Amygdala (tissue), 56 donors: ENCODE data around the gene DCC.

Source experiments
- DNase-seq, 56 donors: peaks; one replicate each; lab custom pipeline; 2025; lab: John Stamatoyannopoulos, UW

The DCC gene

GRCh38 chr18:52489396-52490306, 149.7 kb downstream of the DCC start:
- DNase-seq, result no peak

GRCh38 chr18:52496426-52496825, 156.4 kb downstream of the DCC start:
- DNase-seq, result no peak

- DNase-seq, result no peak
Measured at GRCh38 chr18:52499016-52499415, 159.0 kb downstream of the DCC start.

GRCh38 chr18:52499644-52500043, 159.6 kb downstream of the DCC start:
- no peak for DNase-seq

- DNase-seq, result no peak
Measured at GRCh38 chr18:52504589-52504988, 164.6 kb downstream of the DCC start.

GRCh38 chr18:52510139-52510538, 170.1 kb downstream of the DCC start:
- DNase-seq, result no peak

GRCh38 chr18:52518086-52518485, 178.1 kb downstream of the DCC start:
- DNase-seq, result no peak

- DNase-seq, result no peak
Measured at GRCh38 chr18:52519021-52519420, 179.0 kb downstream of the DCC start.

- DNase-seq, result no peak
Measured at GRCh38 chr18:52523566-52523965, 183.6 kb downstream of the DCC start.

GRCh38 chr18:52531836-52532235, 191.8 kb downstream of the DCC start:
- no peak for DNase-seq

GRCh38 chr18:52536039-52536438, 196.0 kb downstream of the DCC start:
- DNase-seq, result no peak

GRCh38 chr18:52537261-52537660, 197.3 kb downstream of the DCC start:
- DNase-seq, result no peak

- no peak for DNase-seq
Measured at GRCh38 chr18:52541056-52541455, 201.1 kb downstream of the DCC start.

- no peak for DNase-seq
Measured at GRCh38 chr18:52544086-52544485, 204.1 kb downstream of the DCC start.

GRCh38 chr18:52546686-52547346, 206.8 kb downstream of the DCC start:
- no peak for DNase-seq

- no peak for DNase-seq
Measured at GRCh38 chr18:52553441-52553840, 213.4 kb downstream of the DCC start.

- DNase-seq, result no peak
Measured at GRCh38 chr18:52554180-52554579, 214.2 kb downstream of the DCC start.

GRCh38 chr18:52567360-52567759, 227.4 kb downstream of the DCC start:
- no peak for DNase-seq

- DNase-seq, result no peak
Measured at GRCh38 chr18:52569492-52569891, 229.5 kb downstream of the DCC start.

GRCh38 chr18:52570975-52571374, 231.0 kb downstream of the DCC start:
- DNase-seq, result no peak

- DNase-seq, result peak in 8 of 56 donors; percentile 1 to 42 (median 12)
Measured at GRCh38 chr18:52572036-52573000, 232.3 kb downstream of the DCC start.
